Common myeloid progenitor, CD34-positive (primary cell): ENCODE data around the gene GADD45A.
"Not testable (repeated sequence)": the region's sequence is repeated elsewhere in the genome, so short reads cannot be mapped to it uniquely, and the experiment has no call there.

Experiments used
- CTCF ChIA-PET: fragments of 350-600 bp; sonication (Branson Sonifier 250); formaldehyde crosslinking; loops from one replicate; lab custom pipeline; 2021; ENCODE audit warnings: antibody characterized with exemption; lab: Charles Lee
- POLR2A ChIA-PET: fragments of 350-600 bp; sonication (Branson Sonifier 250); formaldehyde crosslinking; loops from one replicate; lab custom pipeline; 2021; ENCODE audit warnings: antibody characterized with exemption; lab: Charles Lee
- DNase-seq, 3 donors: peaks; one replicate each; pipeline versions ENCODE4 v3.0.0 to v3.0.0-alpha.2; 2013
- H3K27ac ChIP-seq, 2 experiments: 1 replicate in 1 of 2; 2 replicates in 1 of 2; pipeline ENCODE4 v1.7.0; 2013; ENCODE audit warnings: inconsistent platforms in 2 of 2, low read length in 2 of 2, mild to moderate bottlenecking in 2 of 2, low read depth in 1 of 2, moderate library complexity in 1 of 2; ENCODE audit not compliant: severe bottlenecking in 2 of 2, insufficient read depth in 1 of 2, poor library complexity in 1 of 2
- H3K27me3 ChIP-seq, 5 experiments: replicated peaks in 2 of 5; 1 replicate in 3 of 5; 2 replicates in 2 of 5; pipeline versions ENCODE4 v1.6.1 to v1.7.0; 2013; ENCODE audit warnings: low read length in 4 of 5, mild to moderate bottlenecking in 2 of 5, moderate library complexity in 2 of 5, inconsistent platforms in 1 of 5; ENCODE audit not compliant: insufficient read depth in 5 of 5, control insufficient read depth in 4 of 5
- H3K36me3 ChIP-seq, 4 experiments: 1 replicate in 2 of 4; 2 replicates in 2 of 4; pipeline versions ENCODE4 v1.6.1 to v1.7.0; 2013; ENCODE audit warnings: low read length in 3 of 4, control low read depth in 1 of 4, mild to moderate bottlenecking in 1 of 4; ENCODE audit not compliant: control insufficient read depth in 4 of 4, insufficient read depth in 4 of 4
- H3K4me1 ChIP-seq, 4 experiments: 1 replicate in 3 of 4; 2 replicates in 1 of 4; pipeline versions ENCODE4 v1.6.1 to v1.7.1; 2013; ENCODE audit warnings: low read length in 3 of 4, mild to moderate bottlenecking in 3 of 4, control low read depth in 1 of 4, inconsistent platforms in 1 of 4, moderate library complexity in 1 of 4; ENCODE audit not compliant: control insufficient read depth in 4 of 4, insufficient read depth in 4 of 4; ENCODE audit errors: control extremely low read depth in 1 of 4
- H3K4me3 ChIP-seq, 7 experiments: 1 replicate in 4 of 7; 2 replicates in 3 of 7; pipeline versions ENCODE4 v1.5.1 to v1.7.0; 2013; ENCODE audit warnings: mild to moderate bottlenecking in 7 of 7, low read length in 6 of 7, moderate library complexity in 6 of 7, inconsistent platforms in 2 of 7, low read depth in 2 of 7, control low read depth in 1 of 7; ENCODE audit not compliant: insufficient read depth in 4 of 7, control insufficient read depth in 1 of 7; ENCODE audit errors: extremely low read depth in 1 of 7
- H3K9me3 ChIP-seq, 5 experiments: 1 replicate in 4 of 5; 2 replicates in 1 of 5; pipeline versions ENCODE4 v1.6.1 to v1.7.1; 2013; ENCODE audit warnings: low read length in 4 of 5, mild to moderate bottlenecking in 2 of 5, inconsistent platforms in 1 of 5, low read depth in 1 of 5, moderate library complexity in 1 of 5; ENCODE audit not compliant: control insufficient read depth in 4 of 5, insufficient read depth in 2 of 5; ENCODE audit errors: control extremely low read depth in 1 of 5
- WGBS: methylation state at CpG from one replicate; pipeline ENCODE4 v1.1.5; 2013; ENCODE audit not compliant: insufficient coverage; 5-methylcytosine and 5-hydroxymethylcytosine counted together

Gene GADD45A

DNA sequence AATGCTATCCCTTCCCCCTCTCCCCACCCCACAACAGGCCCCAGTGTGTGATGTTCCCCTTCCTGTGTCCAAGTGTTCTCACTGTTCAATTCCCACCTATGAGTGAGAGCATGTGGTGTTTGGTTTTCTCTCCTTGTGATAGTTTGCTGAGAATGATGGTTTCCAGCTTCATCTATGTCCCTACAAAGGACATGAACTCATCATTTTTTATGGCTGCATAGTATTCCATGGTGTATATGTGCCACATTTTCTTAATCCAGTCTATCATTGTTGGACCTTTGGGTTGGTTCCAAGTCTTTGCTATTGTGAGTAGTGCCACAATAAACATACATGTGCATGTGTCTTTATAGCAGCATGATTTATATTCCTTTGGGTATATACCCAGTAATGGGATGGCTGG is 19.7 kb upstream of the GADD45A start:
- H3K36me3 ChIP-seq, DNase-seq, H3K4me1 ChIP-seq, H3K27me3 ChIP-seq, H3K9me3 ChIP-seq, CTCF ChIA-PET, H3K4me3 ChIP-seq, H3K27ac ChIP-seq, POLR2A ChIA-PET: not testable (repeated sequence)

- Histone ChIP-seq H3K4me3 (no peak overlapping the region), H3K36me3 (no peaks in the 10 kb centered on the region), H3K27ac (no peak overlapping the region), H3K4me1 (no peaks in the 10 kb centered on the region), H3K9me3 (no peaks in the 10 kb centered on the region), H3K27me3 (no peaks in the 10 kb centered on the region)
- POLR2A ChIA-PET: no interaction called here
- WGBS: 94% methylated on average over 3 of the region's 5 CpGs
- no peak for DNase-seq
- CTCF ChIA-PET: no interaction called here
Measured at GRCh38 chr1:67666636-67667035, 18.4 kb upstream of the GADD45A start.

DNA sequence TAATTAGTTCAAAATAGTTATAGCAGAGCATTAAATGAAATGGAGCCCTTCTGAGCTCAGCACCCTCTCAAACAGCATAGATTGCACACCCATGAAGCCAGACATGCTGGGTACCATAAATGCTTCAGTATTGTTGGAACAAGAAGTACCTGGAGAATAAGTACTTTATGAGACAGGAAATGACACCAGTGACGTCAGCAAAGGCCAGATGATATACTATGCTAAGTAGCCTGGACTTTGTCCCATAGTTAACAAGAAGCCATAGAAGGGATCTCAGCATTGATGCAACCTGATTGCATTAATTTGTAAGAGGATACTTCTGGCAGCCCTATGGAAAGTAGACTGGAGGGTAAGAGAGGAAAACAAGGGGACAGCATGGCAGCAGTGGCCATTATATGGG is 16.3 kb upstream of the GADD45A start:
- CTCF ChIA-PET: no interaction called here
- Histone ChIP-seq H3K27me3 (no peaks in the 10 kb centered on the region), H3K4me3 (no peak overlapping the region), H3K36me3 (no peaks in the 10 kb centered on the region), H3K27ac (no peak overlapping the region), H3K4me1 (peaks cover 2 to 6% (median 3%) of the 10 kb centered on the region in 4 experiments), H3K9me3 (no peaks in the 10 kb centered on the region)
- DNase-seq: no peak
- POLR2A ChIA-PET: no interaction called here
- WGBS: 75% methylated on average over 1 of the region's 1 CpG

- Histone ChIP-seq H3K27me3 (no peaks in the 10 kb centered on the region), H3K36me3 (no peaks in the 10 kb centered on the region), H3K9me3 (no peaks in the 10 kb centered on the region), H3K4me1 (peaks cover 17 to 27% (median 22%) of the 10 kb centered on the region in 4 experiments), H3K27ac (no peak overlapping the region), H3K4me3 (no peak overlapping the region)
- no CpG with 5 or more reads among the region's 1 CpG for WGBS
- no peak for DNase-seq
- CTCF ChIA-PET: interaction anchor here (1.1 to 3.3 kb wide), 2 partner anchors 13 to 111 kb away, joined by 3 to 20 read pairs; partner anchors contain the start of gene GADD45A
- POLR2A ChIA-PET: interaction anchor here (1.2 kb wide), 1 partner anchor 13 kb away, joined by 3 read pairs; no protein-coding TSS in a partner anchor
Measured at GRCh38 chr1:67672260-67672803, 12.7 kb upstream of the GADD45A start.

- ChIA-PET POLR2A (interaction anchor here (1.0 to 3.6 kb wide), 3 partner anchors 12 to 35 kb away, joined by 3 to 30 read pairs (median 3); partner anchors contain the start of gene GADD45A), CTCF (interaction anchor here (0.6 to 3.3 kb wide), 7 partner anchors 11 to 112 kb away, joined by 3 to 20 read pairs (median 4); partner anchors contain the start of gene GADD45A)
- Histone ChIP-seq H3K4me3 (no peak overlapping the region), H3K9me3 (no peaks in the 10 kb centered on the region), H3K36me3 (no peaks in the 10 kb centered on the region), H3K27ac (no peak overlapping the region), H3K27me3 (no peaks in the 10 kb centered on the region), H3K4me1 (peaks cover 17 to 27% (median 22%) of the 10 kb centered on the region in 4 experiments)
- DNase-seq: no peak
- WGBS: 100% methylated on average over 1 of the region's 1 CpG
Measured at GRCh38 chr1:67673468-67674201, 11.4 kb upstream of the GADD45A start.

DNA sequence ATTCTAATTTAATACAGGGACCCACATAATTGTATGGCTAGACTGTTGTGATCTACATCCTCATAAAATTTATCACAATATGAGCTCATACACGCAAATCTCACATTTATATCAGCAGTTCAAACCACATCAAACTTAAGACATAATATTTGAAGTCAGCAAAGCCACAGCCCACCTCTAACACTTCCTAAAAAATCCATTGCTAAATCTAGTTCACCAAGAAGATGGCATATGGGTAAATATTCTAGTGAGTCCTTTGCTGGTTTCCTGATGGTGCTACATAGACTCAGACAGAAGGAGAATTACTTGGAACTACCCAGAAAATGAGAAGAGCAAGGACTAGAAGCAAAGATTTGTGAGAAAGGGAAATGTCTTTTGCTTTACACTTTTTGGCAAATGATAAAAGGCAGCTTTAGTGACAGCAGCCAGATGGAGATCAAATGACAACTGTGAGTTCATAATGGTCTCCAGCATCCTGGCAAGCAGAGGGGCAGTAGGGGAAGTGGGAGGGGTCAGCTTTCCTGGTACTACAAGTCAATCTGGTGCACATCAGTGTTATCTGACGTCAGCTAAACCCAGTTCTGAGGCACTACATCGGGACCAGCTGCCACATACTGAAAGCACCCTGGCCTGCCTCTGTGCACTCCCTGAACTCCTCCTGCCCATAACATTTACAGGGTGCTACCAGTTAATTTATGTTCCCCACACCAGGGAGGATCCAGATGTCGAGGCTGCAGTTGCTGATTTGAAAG is 10.6 kb upstream of the GADD45A start:
- DNase-seq: peak; percentile 84 to 98 (median 94)
- CTCF ChIA-PET: interaction anchor here (0.8 to 3.3 kb wide), 8 partner anchors 10 to 115 kb away, joined by 3 to 20 read pairs (median 4); partner anchors contain the start of gene GADD45A

More for the DNA sequence above, 10.6 kb upstream of the GADD45A start:
- POLR2A ChIA-PET: interaction anchor here (0.9 to 3.6 kb wide), 3 partner anchors 11 to 36 kb away, joined by 3 to 30 read pairs (median 6); partner anchors contain the start of gene GADD45A
- no peaks in the 10 kb centered on the region for H3K9me3 ChIP-seq
- H3K27me3 ChIP-seq: no peaks in the 10 kb centered on the region
- 0% methylated on average over 2 of the region's 4 CpGs for WGBS
- H3K4me1 ChIP-seq: peaks cover 17 to 27% (median 22%) of the 10 kb centered on the region in 4 experiments
- H3K36me3 ChIP-seq: no peaks in the 10 kb centered on the region
- H3K27ac ChIP-seq: peak overlapping the region in 1 of 2 experiments; percentile 52
- peak overlapping the region in 1 of 7 experiments; percentile 37 for H3K4me3 ChIP-seq
